T-helper 22 cell (primary cell): ENCODE results near the gene ETS2.
"Not testable (repeated sequence)": the region's sequence is repeated elsewhere in the genome, so short reads cannot be mapped to it uniquely, and the experiment has no call there.

Experiments used
- DNase-seq: peaks from one replicate; pipeline ENCODE4 v3.0.0-alpha.2; 2020; ENCODE audit warnings: low read depth

Gene ETS2

GRCh38 chr21:38839328-38840286 is 33.9 kb downstream of the ETS2 start:
- DNase-seq: no peak

- DNase-seq: no peak
Measured at GRCh38 chr21:38840456-38841300, 34.9 kb downstream of the ETS2 start.

GRCh38 chr21:38841472-38841871 is 35.7 kb downstream of the ETS2 start:
- no peak for DNase-seq

- no peak for DNase-seq
Measured at GRCh38 chr21:38842079-38842478, 36.4 kb downstream of the ETS2 start.

- no peak for DNase-seq
Measured at GRCh38 chr21:38843379-38843778, 37.6 kb downstream of the ETS2 start.

- DNase-seq: no peak
Measured at GRCh38 chr21:38843806-38844503, 38.2 kb downstream of the ETS2 start.

GRCh38 chr21:38845374-38845773 is 39.6 kb downstream of the ETS2 start:
- not testable (repeated sequence) for DNase-seq

GRCh38 chr21:38847556-38847955 is 41.8 kb downstream of the ETS2 start:
- DNase-seq: no peak

- DNase-seq: no peak
Measured at GRCh38 chr21:38848187-38848609, 42.5 kb downstream of the ETS2 start.

GRCh38 chr21:38849776-38850175 is 44.0 kb downstream of the ETS2 start:
- DNase-seq: no peak

- no peak for DNase-seq
Measured at GRCh38 chr21:38850277-38850951, 44.7 kb downstream of the ETS2 start.

GRCh38 chr21:38851101-38851500 is 45.4 kb downstream of the ETS2 start:
- DNase-seq: no peak

- DNase-seq: no peak
Measured at GRCh38 chr21:38852278-38852677, 46.5 kb downstream of the ETS2 start.

- DNase-seq: no peak
Measured at GRCh38 chr21:38852708-38853107, 47.0 kb downstream of the ETS2 start.

GRCh38 chr21:38853421-38853919 is 47.7 kb downstream of the ETS2 start:
- no peak for DNase-seq

GRCh38 chr21:38857152-38857825 is 51.6 kb downstream of the ETS2 start:
- DNase-seq: no peak

- DNase-seq: no peak
Measured at GRCh38 chr21:38858026-38858811, 52.5 kb downstream of the ETS2 start.

- DNase-seq: no peak
Measured at GRCh38 chr21:38858812-38859205, 53.1 kb downstream of the ETS2 start.

GRCh38 chr21:38859852-38860251 is 54.1 kb downstream of the ETS2 start:
- no peak for DNase-seq

- DNase-seq: no peak
Measured at GRCh38 chr21:38861056-38861455, 55.3 kb downstream of the ETS2 start.
